ENCODE results near the gene SH3RF3.

- TF ChIP-seq POLR2AphosphoS5 (IDR thresholded peaks at IDR 0.05; ENCODE audit: low read depth, low read length) (no peak), SPI1 (IDR thresholded peaks at IDR 0.05; ENCODE audit: low read depth, low read length) (no peak), POLR2A (IDR thresholded peaks at IDR 0.05; ENCODE audit: low read depth, low read length) (no peak), TAF1 (IDR thresholded peaks at IDR 0.05; ENCODE audit: low read depth, low read length) (no peak), PAX5 (IDR thresholded peaks at IDR 0.05; ENCODE audit: insufficient read depth, low read length, severe bottlenecking) (no peak), POU2F2 (IDR thresholded peaks at IDR 0.05; ENCODE audit: low read depth, low read length) (no peak)
Measured at GRCh38 chr2:109438773-109439389, 309.9 kb downstream of the SH3RF3 start.
